IPS DF 6.9 (cell line): ENCODE data around the gene ZFHX2.

Experiments used
- DNase-seq: peaks from one replicate; pipeline ENCODE4 v3.0.0-alpha.2; 2013; ENCODE audit warnings: low read depth, low spot score
- H3K27ac ChIP-seq: one replicate; pipeline ENCODE4 v1.5.1; 2013; ENCODE audit warnings: low read length, control low read depth
- H3K27me3 ChIP-seq: 2 replicates; pipeline ENCODE4 v1.6.1; 2013; ENCODE audit warnings: mild to moderate bottlenecking, low read length; ENCODE audit not compliant: control insufficient read depth, insufficient read depth
- H3K36me3 ChIP-seq: 2 replicates; pipeline ENCODE4 v1.6.1; 2013; ENCODE audit warnings: low read length; ENCODE audit not compliant: control insufficient read depth, insufficient read depth
- H3K4me1 ChIP-seq: 2 replicates; pipeline ENCODE4 v1.6.1; 2013; ENCODE audit warnings: low read length; ENCODE audit not compliant: control insufficient read depth, insufficient read depth
- H3K4me3 ChIP-seq: 2 replicates; pipeline ENCODE4 v1.5.1; 2013; ENCODE audit warnings: mild to moderate bottlenecking, low read length
- H3K9me3 ChIP-seq: 2 replicates; pipeline ENCODE4 v1.6.1; 2013; ENCODE audit warnings: low read length, inconsistent platforms; ENCODE audit not compliant: control insufficient read depth, insufficient read depth
- WGBS: extraction: QIAGEN DNeasy Blood & Tissue Kit; methylation state at CpG from one replicate; pipeline ENCODE4 v1.1.7; 2013; ENCODE audit warnings: mixed read lengths, missing lambda C conversion rate; ENCODE audit not compliant: insufficient read length, insufficient coverage; 5-methylcytosine and 5-hydroxymethylcytosine counted together

ZFHX2 gene

DNA sequence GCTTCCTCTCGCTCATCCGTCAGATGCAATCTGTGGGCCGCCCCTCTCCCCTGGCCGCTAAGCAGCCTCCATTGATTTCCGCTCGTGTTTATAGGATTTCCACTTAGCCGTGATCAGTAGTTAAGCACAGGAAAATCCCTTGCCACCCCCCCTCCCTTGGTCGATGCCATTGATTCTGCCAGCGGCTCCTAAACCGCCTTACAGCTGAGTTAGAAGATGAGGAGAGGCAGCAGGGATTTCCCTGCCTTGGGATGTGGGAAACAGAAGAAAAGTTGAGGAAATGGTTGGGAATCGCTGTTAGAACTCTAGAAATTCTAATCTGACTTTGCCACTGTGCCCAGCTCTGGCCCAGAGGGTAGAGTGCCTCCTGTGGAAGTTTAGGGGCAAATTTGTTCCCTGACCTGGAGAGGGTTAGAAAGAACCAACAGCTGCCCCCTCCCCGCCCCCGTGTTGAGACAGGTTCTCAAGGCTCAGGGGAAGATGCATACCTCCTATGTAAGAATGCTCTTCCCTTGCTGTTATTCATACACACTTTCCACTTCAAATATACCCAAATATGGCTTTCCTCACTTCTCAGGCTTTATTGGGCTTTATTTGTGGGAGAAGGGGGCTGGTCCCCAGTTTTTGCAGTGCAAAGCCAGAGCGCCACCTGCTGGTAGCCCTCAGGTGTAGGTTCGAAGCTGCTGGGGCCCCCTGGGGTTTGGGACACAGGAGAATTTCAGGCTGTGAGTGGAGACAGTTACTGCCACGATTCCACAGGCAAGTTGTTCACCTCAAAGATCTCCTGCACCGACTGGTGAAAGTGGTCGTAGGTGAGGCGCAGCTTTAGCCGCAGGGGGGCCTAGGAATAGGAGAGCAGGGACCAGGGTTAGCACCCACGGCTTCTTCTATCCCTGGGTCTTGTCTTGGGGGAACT is 7.7 kb upstream of the ZFHX2 start:
- DNase-seq, result no peak
- no CpG with 5 or more reads among the region's 21 CpGs for WGBS
- H3K9me3 ChIP-seq, result no peaks in the 10 kb centered on the region
- H3K27ac ChIP-seq, result no peak overlapping the region
- peaks cover 15% of the 10 kb centered on the region; the same call in 1 of the 2 replicates for H3K36me3 ChIP-seq
- H3K27me3 ChIP-seq, result no peaks in the 10 kb centered on the region
- H3K4me1 ChIP-seq, result peaks cover 5% of the 10 kb centered on the region
- H3K4me3 ChIP-seq, result no peak overlapping the region

DNA sequence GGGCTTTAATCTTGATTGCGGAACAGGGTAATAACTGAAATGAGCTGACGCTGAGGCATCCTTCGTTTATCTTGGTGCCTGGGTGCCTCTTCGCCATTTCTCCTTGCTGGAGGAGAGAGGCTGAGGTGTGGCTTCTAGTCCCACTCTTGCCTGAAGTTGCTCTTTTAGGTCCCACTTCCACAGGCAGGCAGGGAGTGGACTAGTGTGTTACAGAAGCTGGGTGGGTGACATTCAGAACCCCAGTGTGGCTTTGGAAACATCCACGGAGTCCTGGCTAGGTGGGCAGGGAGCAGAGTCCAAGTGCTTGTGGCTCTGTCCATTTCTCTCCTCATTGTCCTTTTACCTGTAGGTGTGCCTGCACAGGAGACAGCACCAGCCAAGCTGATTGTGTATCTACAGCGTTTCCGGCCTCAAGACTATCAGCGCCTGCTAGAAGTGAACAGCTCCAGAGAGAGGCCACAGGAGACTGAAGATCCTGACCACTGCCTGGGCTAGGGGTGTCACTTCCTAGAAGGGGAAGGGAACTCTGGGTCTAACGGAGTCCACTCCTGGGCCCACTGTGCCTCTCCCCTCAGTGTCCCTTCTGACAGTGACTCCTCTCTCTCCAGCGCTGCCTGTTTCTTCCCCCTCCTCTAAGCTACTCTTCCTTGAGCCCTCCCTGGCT is 6.9 kb upstream of the ZFHX2 start:
- no peak overlapping the region for H3K27ac ChIP-seq

DNA sequence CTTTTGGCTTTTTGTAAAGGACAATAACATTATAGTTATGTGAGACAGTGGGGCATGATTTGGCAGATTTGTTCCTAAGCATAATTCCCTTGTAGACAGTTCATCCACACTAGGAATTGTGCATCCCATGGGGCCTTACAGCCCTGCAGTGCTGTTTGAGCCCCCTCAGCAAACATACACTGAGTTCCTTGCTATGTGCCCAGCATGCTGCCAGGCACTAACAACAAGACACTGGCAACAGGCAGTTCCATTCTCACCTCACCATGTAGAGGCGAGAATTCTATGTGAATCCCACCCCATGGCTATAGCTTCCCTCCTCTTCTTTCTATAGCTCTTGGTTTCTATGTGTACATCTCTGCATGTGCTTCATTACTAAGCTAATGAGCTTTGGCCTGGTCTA is 6.4 kb upstream of the ZFHX2 start:
- no peak for DNase-seq
- Histone ChIP-seq H3K9me3 (no peaks in the 10 kb centered on the region), H3K4me1 (peaks cover 5% of the 10 kb centered on the region), H3K4me3 (no peak overlapping the region), H3K36me3 (0 out of 2 replicates have a peak, but pooled peaks cover 9% of the 10 kb centered on the region), H3K27ac (no peak overlapping the region), H3K27me3 (no peaks in the 10 kb centered on the region)
- no CpG with 5 or more reads among the region's 1 CpG for WGBS

More for the DNA sequence above, 6.9 kb upstream of the ZFHX2 start:
- no peak for DNase-seq
- Histone ChIP-seq H3K27me3 (no peaks in the 10 kb centered on the region), H3K36me3 (peaks cover 13% of the 10 kb centered on the region; the same call in 1 of the 2 replicates), H3K9me3 (no peaks in the 10 kb centered on the region), H3K4me1 (peaks cover 5% of the 10 kb centered on the region), H3K4me3 (no peak overlapping the region)
- no CpG with 5 or more reads among the region's 10 CpGs for WGBS

DNA sequence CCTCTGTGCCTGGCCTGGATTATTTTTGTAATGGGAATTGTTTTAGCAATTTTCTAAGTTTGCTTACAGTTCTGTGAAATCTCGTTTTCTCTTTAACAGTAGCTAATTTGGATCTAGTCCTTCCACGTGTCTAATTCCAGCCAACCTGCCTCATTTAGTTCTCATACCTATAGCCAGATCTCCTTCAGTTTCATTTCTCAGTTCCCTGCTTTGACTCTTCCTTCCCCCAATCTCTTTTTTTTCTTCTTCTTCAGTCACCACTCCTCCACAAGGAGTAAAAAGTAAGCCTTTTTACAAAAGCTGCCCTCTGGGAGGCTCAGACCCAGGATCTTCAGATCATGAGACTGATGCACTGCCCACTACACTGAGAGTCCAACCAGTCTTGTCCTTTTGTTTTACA is 6.0 kb upstream of the ZFHX2 start:
- Histone ChIP-seq H3K9me3 (no peaks in the 10 kb centered on the region), H3K27me3 (no peaks in the 10 kb centered on the region), H3K4me3 (no peak overlapping the region), H3K27ac (no peak overlapping the region), H3K4me1 (peaks cover 5% of the 10 kb centered on the region), H3K36me3 (0 out of 2 replicates have a peak, but pooled peaks cover 9% of the 10 kb centered on the region)
- no peak for DNase-seq
- WGBS, result no CpG with 5 or more reads among the region's 2 CpGs

DNA sequence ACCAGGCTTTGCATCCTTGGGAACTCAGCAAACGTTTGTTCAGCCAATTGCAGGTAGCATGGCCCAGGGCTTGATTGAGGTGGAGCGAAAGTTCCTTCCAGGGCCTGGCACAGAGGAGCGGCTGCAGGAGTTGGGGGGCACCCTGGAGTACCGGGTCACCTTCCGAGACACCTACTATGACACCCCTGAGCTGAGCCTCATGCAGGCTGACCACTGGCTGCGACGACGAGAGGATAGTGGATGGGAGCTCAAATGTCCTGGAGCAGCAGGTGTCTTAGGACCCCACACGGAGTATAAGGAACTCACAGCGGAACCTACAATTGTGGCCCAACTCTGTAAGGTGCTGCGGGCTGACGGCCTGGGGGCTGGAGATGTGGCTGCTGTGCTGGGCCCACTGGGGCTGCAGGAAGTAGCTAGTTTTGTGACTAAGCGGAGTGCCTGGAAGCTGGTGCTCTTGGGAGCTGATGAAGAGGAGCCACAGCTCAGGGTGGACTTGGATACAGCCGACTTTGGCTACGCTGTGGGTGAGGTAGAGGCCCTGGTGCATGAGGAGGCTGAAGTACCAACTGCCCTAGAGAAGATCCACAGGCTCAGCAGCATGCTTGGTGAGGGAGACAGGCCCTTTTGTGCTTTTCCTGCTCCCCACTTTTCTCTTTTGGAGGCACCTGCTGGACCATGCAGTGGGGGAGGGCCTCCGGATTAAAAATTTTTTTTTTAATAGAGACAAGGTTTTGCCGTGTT is 5.3 kb upstream of the ZFHX2 start:
- H3K27ac ChIP-seq, result no peak overlapping the region
- peaks cover 5% of the 10 kb centered on the region for H3K4me1 ChIP-seq
- H3K4me3 ChIP-seq, result peak overlapping the region; percentile 73; the same call in 1 of the 2 replicates
- WGBS, result no CpG with 5 or more reads among the region's 17 CpGs
- H3K36me3 ChIP-seq, result 0 out of 2 replicates have a peak, but pooled peaks cover 9% of the 10 kb centered on the region
- no peaks in the 10 kb centered on the region for H3K9me3 ChIP-seq
- DNase-seq, result no peak
- no peaks in the 10 kb centered on the region for H3K27me3 ChIP-seq

DNA sequence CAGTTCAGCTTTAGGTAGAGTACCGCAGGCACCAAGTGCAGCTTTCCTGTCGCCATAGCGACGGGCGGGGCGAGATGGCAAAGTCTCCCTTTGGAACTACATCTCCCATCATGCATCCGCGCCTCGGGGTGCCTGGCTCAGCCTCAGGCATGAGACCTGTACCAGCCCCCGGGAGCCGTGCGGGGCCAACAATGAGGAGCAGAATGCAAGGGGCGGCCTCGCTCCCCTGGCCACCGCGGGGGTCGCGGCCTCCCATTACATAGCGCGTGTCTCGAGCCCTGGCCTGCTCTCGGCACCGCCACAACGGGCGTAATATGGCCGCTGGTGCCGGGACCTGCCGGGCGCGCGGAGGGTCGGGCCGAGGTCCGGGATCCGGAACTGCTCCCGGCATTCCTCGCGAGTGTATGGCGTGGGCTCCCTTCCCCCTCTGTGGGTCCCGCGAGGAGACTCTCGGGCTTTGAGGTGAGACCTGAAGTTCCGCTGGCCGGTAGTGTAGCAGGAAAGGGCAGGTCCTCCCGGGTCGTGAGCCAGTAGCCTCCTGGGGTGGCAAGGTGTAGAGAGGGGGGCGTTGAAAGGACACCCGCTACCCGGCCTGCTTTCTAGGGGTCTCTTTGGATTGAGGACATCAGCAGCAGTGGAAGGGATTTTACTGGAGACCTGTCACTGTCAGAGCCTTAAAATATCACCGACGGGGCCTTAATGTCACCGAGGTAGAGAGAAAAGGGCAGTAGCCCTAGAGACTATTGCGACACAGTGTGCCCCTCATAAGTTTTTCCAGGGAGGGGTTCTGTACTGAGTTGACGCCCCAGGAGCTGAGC is 4.5 kb upstream of the ZFHX2 start, which contains the start of gene THTPA:
THTPA (plus strand) TSS at position 390 of the 818 bp plus-strand sequence. CDS start 487 bp downstream, outside the sequence.
- peak; percentile 68 for DNase-seq

DNA sequence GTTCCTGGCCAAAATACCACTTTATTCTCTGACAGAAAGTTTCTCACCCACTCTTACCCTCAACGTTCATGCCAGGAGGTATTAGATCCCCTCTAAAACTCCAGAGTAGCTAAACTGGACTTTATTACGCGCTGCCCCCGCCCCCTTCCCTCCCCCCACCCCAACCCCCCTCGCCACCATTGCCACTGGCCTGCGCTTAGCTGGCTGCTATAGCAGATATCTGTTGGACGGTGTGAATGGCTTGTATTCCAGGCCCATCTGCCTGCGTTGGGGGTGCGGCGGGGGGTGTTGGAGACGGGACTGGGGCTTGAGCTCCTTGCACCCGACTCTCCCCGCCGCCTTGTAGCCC is 3.9 kb upstream of the ZFHX2 start:
- Histone ChIP-seq H3K27ac (no peak overlapping the region), H3K9me3 (no peaks in the 10 kb centered on the region), H3K27me3 (no peaks in the 10 kb centered on the region), H3K36me3 (0 out of 2 replicates have a peak, but pooled peaks cover 9% of the 10 kb centered on the region), H3K4me3 (peak overlapping the region; percentile 73; the same call in 1 of the 2 replicates), H3K4me1 (peaks cover 5% of the 10 kb centered on the region)
- no peak for DNase-seq
- WGBS, result no CpG with 5 or more reads among the region's 14 CpGs

More for the DNA sequence above, 4.5 kb upstream of the ZFHX2 start, which contains the start of gene THTPA:
- WGBS, result no CpG with 5 or more reads among the region's 54 CpGs
- Histone ChIP-seq H3K9me3 (no peaks in the 10 kb centered on the region), H3K36me3 (0 out of 2 replicates have a peak, but pooled peaks cover 9% of the 10 kb centered on the region), H3K4me1 (peaks cover 5% of the 10 kb centered on the region), H3K4me3 (peak within 1 kb of the TSS; percentile 73), H3K27me3 (no peaks in the 10 kb centered on the region), H3K27ac (no peak within 1 kb of the TSS)

DNA sequence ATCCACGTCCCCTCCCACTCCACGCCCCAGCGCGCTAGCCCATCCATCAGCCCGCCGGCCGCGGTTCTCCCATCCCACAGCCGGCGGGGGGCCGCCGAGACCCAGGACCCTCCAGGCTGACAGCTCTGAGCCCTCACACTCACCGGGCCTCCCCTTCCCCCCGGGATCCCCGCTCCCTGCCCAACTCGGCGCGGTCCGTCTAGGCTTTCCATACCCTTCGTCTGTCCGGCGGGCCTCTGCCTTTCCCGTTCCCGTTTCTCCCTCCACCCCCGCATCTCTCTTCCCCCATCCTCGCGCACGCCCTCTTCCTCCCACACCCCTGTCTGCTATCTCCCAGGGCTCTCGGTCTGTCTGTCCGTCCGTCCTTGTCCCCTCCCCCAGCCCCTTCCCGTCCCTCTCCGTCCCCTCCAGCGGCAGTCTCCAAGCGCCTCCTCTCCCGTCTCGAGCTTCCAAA is 726 bp downstream of the ZFHX2 start:
- WGBS, result no CpG with 5 or more reads among the region's 37 CpGs
- peak overlapping the region; percentile 51 for H3K4me3 ChIP-seq
- peaks cover 16% of the 10 kb centered on the region for H3K4me1 ChIP-seq
- no peaks in the 10 kb centered on the region for H3K36me3 ChIP-seq
- no peak for DNase-seq
- H3K9me3 ChIP-seq, result no peaks in the 10 kb centered on the region
- H3K27me3 ChIP-seq, result no peaks in the 10 kb centered on the region
- no peak overlapping the region for H3K27ac ChIP-seq

DNA sequence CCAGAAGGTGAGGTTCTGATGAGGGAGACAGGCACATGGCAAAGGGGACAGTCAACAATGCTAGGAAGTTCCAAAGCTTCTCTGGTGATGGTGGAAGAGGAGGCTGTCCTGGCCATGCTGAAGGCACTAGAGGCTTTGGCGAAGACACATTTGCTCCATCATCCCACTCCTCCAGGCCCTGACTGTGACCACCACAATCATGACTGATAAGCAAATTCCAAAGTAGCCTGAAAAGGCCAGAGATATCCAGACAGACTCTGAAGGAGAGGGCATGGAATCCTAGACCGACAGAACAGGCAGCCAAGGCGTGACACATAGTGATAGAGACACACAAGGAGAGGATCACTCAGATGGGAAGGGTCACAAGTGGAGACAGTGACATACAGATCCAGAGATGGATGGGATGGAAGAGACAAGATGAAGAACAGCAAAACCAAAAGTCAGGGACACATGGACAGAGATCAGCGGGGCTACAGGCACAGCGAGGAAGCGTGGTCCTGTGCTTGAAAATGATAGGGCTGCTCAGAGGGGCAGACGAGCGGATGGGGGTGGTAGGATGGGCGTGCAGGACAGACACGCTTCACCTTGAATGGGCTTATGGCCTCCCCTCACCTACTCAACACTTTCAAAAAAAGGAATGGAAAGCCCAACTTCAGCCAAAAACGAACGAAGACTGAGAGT is 1.3 kb downstream of the ZFHX2 start:
- Histone ChIP-seq H3K36me3 (no peaks in the 10 kb centered on the region), H3K27me3 (no peaks in the 10 kb centered on the region), H3K4me1 (peaks cover 20% of the 10 kb centered on the region), H3K27ac (no peak overlapping the region), H3K9me3 (no peaks in the 10 kb centered on the region), H3K4me3 (peak overlapping the region; percentile 51; the same call in 1 of the 2 replicates)
- WGBS, result no CpG with 5 or more reads among the region's 12 CpGs
- no peak for DNase-seq
